ENCODE measurements around the gene FRYL. TPM values are rescaled to one million over a fixed set of nuclear protein-coding genes. Genes with fewer than 3 reads are reported as not detected.

The FRYL gene
- total and polyA plus RNA-seq, 2 experiments from 2014 or later: 15.7 to 82.3 TPM

DNA sequence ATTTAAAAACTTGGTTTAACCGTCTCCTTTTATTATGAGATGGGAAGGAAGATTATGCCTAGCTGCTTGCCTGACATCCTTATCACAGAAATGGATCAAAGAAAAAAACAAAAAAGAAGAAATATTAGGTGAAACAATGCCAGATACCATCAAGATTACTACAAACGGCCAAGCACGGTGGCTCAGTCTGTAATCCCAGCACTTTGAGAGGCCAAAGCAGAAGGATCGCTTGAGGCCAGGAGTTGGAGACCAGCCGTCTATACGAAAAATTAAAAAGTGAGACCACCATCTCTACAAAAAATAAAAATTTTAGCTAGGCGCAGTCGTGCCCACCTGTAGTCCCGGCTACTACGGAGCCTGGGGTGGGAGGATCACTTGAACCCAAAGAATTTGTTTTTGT, 2.3 kb downstream of the FRYL start:
- H3K36me3 ChIP-seq (replicated peaks; ENCODE audit: insufficient read depth, low read depth): no peaks in the 10 kb centered on the region
- no peak overlapping the region for H2AFZ ChIP-seq
- H3K27ac ChIP-seq: peak overlapping the region; percentile 0
- no peaks in the 10 kb centered on the region for H3K27me3 ChIP-seq
- no peaks in the 10 kb centered on the region for H3K9me3 ChIP-seq (ENCODE audit: low read depth)
- H4K20me1 ChIP-seq (ENCODE audit: insufficient read depth, poor library complexity, severe bottlenecking): peaks cover 35% of the 10 kb centered on the region
- WGBS (ENCODE audit: low lambda C conversion rate, missing lambda C conversion rate): 54% methylated on average over 10 of the region's 10 CpGs
- no peaks in the 10 kb centered on the region for H3K9me2 ChIP-seq (replicated peaks; ENCODE audit: insufficient read depth)
- TF ChIP-seq, protein P1, sequence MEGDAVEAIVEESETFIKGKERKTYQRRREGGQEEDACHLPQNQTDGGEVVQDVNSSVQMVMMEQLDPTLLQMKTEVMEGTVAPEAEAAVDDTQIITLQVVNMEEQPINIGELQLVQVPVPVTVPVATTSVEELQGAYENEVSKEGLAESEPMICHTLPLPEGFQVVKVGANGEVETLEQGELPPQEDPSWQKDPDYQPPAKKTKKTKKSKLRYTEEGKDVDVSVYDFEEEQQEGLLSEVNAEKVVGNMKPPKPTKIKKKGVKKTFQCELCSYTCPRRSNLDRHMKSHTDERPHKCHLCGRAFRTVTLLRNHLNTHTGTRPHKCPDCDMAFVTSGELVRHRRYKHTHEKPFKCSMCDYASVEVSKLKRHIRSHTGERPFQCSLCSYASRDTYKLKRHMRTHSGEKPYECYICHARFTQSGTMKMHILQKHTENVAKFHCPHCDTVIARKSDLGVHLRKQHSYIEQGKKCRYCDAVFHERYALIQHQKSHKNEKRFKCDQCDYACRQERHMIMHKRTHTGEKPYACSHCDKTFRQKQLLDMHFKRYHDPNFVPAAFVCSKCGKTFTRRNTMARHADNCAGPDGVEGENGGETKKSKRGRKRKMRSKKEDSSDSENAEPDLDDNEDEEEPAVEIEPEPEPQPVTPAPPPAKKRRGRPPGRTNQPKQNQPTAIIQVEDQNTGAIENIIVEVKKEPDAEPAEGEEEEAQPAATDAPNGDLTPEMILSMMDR (IDR thresholded peaks at IDR 0.05; ENCODE audit: poor library complexity): no peak
- TF ChIP-seq EZH2phosphoT487 (IDR thresholded peaks at IDR 0.05; ENCODE audit: low read depth, severe bottlenecking, unreplicated experiment): no peak
- TF ChIP-seq EZH2 (IDR thresholded peaks at IDR 0.05; ENCODE audit: borderline replicate concordance): no peak
- peak overlapping the region; percentile 77 for H3K4me2 ChIP-seq
- H3K4me1 ChIP-seq (ENCODE audit: insufficient read depth): peaks cover 23% of the 10 kb centered on the region
- DNase-seq (ENCODE audit: low spot score): no peak
- H3K79me2 ChIP-seq: peaks cover 64% of the 10 kb centered on the region
- peak overlapping the region; percentile 63 for H3K4me3 ChIP-seq

GRCh38 chr4:48774760-48775710, 5.0 kb downstream of the FRYL start:
- 90% methylated on average over 16 of the region's 16 CpGs for WGBS (ENCODE audit: low lambda C conversion rate, missing lambda C conversion rate)
- no peaks in the 10 kb centered on the region for H3K9me2 ChIP-seq (replicated peaks; ENCODE audit: insufficient read depth)
- H4K20me1 ChIP-seq (ENCODE audit: insufficient read depth, poor library complexity, severe bottlenecking): peaks cover 48% of the 10 kb centered on the region

GRCh38 chr4:48772556-48772955, 7.5 kb downstream of the FRYL start:
- H3K9me3 ChIP-seq (ENCODE audit: low read depth): no peaks in the 10 kb centered on the region
- no peaks in the 10 kb centered on the region for H3K27me3 ChIP-seq
- WGBS (ENCODE audit: low lambda C conversion rate, missing lambda C conversion rate): 81% methylated on average over 3 of the region's 3 CpGs
- no peak overlapping the region for H2AFZ ChIP-seq
- no peaks in the 10 kb centered on the region for H3K36me3 ChIP-seq (replicated peaks; ENCODE audit: insufficient read depth, low read depth)
- H3K4me2 ChIP-seq: no peak overlapping the region
- H3K27ac ChIP-seq: no peak overlapping the region
- H3K9me2 ChIP-seq (replicated peaks; ENCODE audit: insufficient read depth): no peaks in the 10 kb centered on the region
- H3K4me1 ChIP-seq (ENCODE audit: insufficient read depth): peaks cover 13% of the 10 kb centered on the region
- no peak overlapping the region for H3K4me3 ChIP-seq
- peaks cover 37% of the 10 kb centered on the region for H4K20me1 ChIP-seq (ENCODE audit: insufficient read depth, poor library complexity, severe bottlenecking)
- TF ChIP-seq EZH2phosphoT487 (IDR thresholded peaks at IDR 0.05; ENCODE audit: low read depth, severe bottlenecking, unreplicated experiment) (no peak), EZH2 (IDR thresholded peaks at IDR 0.05; ENCODE audit: borderline replicate concordance) (no peak)
- TF ChIP-seq, protein P1 (IDR thresholded peaks at IDR 0.05; ENCODE audit: poor library complexity): no peak
- DNase-seq (ENCODE audit: low spot score): no peak
- H3K79me2 ChIP-seq: peaks cover 100% of the 10 kb centered on the region

More at GRCh38 chr4:48774760-48775710, 5.0 kb downstream of the FRYL start:
- Histone ChIP-seq H3K4me3 (no peak overlapping the region), H3K79me2 (peaks cover 91% of the 10 kb centered on the region), H3K9me3 (ENCODE audit: low read depth) (no peaks in the 10 kb centered on the region), H3K27me3 (no peaks in the 10 kb centered on the region), H3K4me2 (no peak overlapping the region), H2AFZ (no peak overlapping the region), H3K36me3 (replicated peaks; ENCODE audit: insufficient read depth, low read depth) (no peaks in the 10 kb centered on the region), H3K27ac (no peak overlapping the region), H3K4me1 (ENCODE audit: insufficient read depth) (peaks cover 20% of the 10 kb centered on the region)
- no peak for DNase-seq (ENCODE audit: low spot score)
- TF ChIP-seq, protein P1 (IDR thresholded peaks at IDR 0.05; ENCODE audit: poor library complexity): no peak
- TF ChIP-seq EZH2 (IDR thresholded peaks at IDR 0.05; ENCODE audit: borderline replicate concordance) (no peak), EZH2phosphoT487 (IDR thresholded peaks at IDR 0.05; ENCODE audit: low read depth, severe bottlenecking, unreplicated experiment) (no peak)

Data from hepatocyte (in vitro differentiated cells).